GF-D8 (cell line): ENCODE data around the gene KCNN3.

Experiments
- DNase-seq: peaks from one replicate; lab custom pipeline; 2025; lab: John Stamatoyannopoulos, UW

Gene KCNN3

DNA sequence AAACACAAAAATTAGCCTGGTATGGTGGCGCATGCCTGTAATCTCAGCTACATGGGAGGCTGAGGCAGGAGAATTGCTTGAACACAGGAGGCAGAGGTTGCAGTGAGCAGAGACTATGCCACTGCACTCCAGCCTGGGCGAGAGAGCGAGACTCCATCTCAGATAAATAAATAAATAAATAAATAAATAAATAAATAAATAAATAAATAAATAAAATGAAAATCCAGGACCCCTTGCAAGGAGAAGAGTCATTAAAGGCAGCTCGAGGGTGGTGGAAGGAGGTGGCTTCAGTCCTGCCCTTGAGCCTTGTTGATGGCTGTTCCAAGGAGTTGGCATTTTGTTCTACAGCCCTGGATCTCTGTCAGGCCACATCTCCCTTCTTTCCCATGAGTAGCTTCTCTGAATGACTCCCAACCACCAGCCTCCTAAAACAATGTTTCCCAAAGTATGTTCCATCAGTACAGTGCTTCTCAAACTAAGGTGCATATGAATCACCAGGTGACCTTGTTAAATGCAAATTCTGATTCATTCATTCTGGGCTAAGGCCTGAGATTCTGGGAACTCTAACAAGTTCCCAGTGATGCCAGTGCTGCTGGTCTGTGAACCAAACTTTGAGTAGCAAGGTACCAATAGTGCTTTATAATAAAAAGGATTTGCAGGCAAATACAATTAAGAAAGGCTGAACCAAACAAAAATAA lies 99.0 kb downstream of the KCNN3 start:
- no peak for DNase-seq

DNA sequence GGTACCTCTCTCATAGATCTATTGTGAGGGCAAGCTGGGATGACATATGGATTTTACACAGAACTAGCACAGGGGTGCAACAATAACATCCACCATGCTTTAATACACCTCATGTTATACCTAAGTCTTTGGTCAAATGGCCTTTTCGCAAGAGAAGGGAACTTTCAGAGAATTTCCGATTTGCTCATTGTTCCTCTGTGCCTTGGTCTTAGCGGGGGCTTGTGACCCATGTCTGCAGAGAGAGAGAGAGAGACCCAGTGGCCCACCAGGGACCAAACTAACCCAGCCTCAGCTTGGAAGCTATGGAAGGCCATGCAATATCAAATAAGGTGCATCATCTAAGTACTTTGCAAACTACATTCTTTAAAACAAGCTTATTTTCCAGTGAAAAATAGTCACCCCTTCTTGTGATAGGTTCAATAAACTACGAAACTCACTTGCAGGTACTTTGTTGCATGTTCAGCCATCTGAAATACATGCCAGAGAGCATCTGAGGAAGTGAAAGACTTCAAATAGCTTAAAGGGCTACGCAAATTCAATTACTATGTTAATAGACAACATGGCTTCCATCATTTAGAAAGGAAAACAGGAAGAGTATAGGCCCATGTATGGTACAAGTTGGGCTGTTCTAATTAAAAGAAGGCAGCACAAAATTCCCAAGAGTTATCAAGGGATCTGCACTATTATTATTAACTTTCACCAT lies 100.7 kb downstream of the KCNN3 start:
- no peak for DNase-seq

DNA sequence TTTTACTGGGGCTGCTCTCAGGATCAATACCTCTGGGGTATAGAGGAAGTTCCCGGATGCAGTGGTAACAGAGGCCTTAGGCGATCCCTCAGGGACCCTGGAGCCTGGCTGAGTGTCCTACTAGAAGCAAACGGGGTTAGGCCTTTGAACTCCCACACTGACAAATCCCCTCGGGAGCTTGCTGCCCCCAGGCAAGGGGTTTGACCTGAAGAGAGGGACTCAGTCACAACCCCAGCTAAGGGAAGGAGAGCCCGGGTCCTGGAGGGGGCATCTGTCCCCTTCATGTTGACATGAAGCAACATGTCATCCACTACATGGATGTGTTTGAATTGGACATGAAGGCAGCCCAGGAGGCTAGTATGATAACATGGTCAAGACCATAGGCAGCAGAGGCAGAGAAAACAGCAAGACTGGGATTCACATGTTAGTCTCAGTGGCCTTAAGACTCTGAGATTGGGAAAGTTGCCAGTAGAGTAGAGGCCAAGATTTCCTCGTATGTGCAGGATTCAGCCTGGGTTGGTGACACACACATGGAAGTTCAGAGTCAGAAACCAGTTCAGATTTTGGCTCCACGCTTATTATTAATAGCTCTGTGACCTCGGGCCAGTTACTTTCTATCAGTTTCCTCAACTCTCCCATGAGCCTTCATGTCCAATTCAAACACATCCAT lies 101.5 kb downstream of the KCNN3 start:
- no peak for DNase-seq

DNA sequence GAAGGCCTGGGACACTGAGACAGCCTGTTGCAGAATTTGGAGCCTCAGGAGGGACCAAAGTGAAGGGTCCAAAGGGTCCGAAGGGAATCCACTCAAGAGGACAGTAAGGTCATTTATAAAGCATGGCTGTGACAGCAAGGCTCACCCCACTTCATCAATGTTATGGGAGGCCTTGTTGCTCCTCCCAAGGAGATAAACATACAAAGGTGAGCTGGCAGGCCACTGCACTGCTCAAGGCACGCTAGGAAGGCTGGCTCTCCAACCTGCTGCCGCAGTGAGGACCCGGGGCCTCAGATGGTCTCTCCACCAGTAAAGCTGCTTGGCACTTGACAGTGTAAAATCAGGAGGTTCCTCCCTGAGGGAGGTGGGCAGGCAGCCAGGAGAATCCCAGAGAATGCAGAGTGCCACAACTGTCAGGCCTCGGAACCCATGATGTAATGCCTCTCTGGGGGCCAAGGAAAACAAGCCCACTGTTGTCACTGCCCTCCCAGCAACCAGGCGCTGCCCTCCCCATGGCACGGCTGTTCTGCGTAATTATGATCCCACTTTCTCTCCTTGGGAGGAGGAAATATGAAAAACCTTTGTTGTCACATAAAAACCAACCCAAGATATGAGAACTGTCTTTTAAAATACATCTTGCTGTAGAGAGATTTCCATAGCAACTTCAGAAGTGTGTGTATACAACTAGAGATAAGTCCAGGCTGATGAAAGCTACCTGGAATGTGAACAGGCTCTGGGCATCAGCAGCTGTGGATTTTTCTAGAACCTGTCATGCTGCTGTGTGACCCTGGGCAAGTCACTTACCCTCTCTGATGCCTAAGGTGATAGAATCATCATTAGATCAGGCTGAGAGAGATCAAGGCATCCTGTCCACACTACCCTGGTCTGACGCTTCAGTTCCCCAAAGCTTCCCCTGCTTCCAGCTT lies 102.5 kb downstream of the KCNN3 start:
- DNase-seq: no peak

DNA sequence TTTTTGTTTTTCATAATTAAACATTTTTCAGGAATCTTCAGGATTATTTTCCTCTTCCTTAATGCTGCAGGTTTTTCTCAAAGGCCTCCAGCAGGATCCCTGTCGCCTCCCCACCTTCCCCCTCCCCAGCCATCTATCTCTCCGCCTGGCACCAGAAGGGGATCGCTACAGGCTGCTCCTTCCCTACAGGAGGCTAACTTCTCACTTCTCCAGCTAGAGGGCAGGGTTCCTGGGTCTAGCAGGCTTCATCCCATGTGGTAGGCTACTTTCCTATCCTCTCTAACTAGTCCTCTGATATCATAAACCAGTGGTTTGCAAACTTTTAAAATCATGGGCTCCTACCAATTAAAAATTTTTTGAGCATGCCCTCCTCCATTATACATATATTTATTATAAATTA lies 104.1 kb downstream of the KCNN3 start:
- DNase-seq: no peak

DNA sequence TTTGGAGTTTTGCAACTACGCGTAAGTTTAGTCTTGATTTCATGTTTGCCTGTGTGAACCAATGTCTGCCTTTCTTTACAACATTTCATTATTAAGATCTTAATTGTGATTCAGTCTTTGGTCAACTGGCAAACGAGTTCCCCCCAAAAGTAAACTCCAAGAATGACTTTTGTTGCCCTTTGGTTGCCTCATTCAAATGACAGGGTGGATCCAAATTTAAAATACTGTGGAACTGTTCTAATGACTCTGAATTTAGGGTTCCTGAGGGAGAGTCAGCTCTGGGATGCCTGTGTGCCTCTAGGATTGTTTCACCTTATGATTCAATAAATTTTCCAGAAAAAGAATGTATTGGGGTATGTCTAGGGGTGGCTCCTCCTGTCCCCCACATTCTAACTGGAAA lies 105.3 kb downstream of the KCNN3 start:
- no peak for DNase-seq

DNA sequence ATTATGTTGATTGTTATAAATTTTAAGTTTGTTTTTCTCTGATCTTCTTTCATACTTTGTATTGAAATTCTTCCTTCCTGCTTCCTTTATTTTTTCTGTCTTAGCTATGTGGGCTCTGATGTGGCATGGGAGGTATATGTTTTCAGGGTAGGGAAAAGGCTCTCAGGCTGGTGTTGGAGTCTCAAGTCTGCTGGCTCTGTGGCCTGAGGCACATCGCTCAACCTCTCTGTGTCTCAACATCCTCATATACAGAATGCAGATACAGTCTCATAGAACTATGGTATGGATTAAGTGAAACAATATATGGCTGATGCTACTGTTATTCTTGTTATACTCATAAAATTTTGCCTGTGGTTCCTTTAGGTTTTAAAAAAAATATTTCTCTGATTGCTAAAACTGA lies 105.9 kb downstream of the KCNN3 start:
- DNase-seq: no peak

DNA sequence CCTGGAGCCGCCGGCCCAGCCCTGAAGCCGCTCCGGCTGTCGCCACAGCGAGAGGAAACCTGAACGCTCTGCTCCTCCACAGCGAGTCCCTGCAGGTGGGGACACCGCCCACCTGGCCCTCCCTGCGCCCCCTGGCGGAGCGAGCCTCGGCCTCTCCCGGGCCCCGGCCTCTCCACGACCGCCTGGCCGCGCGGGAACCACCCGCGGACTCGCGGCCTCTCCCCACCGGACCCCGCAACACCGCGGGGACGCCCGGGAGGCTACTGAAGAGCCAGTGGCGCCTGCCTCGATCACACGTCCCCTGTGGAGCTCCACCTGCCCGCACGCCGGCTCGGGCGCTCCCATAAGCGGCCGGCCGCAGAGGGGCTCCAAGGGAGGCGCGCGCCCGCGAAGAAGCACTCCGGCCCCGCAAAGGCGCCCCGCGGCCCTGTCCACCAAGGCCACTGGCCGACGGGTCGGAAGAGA lies 109.6 kb downstream of the KCNN3 start:
- no peak for DNase-seq

DNA sequence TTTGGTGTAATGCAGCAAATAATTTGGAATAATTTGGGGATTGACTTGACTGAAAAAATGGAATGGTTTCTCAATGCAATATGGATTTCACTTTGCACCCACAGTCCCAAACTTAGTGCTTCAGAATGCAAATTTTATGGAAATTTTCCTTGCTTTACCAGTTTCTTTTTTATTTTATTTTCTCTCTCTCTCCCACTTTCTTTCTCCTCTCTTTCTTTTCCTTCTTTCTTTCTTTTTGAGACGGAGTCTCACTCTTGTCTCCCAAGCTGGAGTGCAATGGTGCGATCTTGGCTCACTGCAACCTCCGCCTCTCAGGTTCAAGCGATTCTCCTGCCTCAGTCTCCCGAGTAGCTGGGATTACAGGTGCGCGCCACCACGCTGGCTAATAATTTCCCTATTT lies 110.3 kb downstream of the KCNN3 start:
- no peak for DNase-seq

DNA sequence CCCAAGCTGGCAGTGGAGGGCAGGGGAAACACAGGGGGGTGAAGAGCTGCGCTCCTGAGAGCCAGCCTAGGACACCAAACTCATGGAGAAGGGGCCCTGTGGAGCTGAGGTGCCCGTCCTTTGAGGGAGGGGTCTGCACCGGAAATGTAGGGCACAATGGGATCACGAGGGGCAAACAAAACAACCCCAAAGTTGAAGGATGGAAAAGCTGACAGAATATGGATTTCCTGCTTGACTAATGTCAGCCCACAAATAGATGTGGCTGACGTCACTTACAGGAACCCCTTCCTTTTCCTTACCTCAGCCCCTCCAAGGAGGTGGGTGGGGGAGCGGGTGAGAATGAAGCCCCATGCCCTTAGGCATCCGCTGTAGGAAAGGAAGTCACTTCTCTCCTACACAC lies 110.9 kb downstream of the KCNN3 start:
- no peak for DNase-seq

DNA sequence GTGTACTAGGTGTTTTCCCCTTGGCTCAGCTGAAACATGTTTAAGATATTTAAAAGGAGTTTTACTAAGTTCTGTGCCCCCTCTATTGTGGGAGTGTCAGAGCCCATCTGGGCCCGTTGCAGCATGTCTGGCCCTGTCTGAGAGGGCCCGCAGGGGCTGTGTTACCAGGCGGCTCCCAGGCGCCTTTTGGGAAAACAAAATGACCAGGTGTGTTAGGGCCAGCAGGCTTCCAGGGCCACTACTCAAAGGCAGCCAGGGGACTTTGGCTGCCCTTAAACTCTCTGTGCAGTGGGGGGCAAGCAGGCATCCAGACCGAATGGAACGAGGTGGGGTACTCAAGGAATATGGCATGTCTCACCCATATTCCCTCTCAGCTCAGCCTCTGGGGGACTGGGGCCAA lies 111.7 kb downstream of the KCNN3 start:
- no peak for DNase-seq

DNA sequence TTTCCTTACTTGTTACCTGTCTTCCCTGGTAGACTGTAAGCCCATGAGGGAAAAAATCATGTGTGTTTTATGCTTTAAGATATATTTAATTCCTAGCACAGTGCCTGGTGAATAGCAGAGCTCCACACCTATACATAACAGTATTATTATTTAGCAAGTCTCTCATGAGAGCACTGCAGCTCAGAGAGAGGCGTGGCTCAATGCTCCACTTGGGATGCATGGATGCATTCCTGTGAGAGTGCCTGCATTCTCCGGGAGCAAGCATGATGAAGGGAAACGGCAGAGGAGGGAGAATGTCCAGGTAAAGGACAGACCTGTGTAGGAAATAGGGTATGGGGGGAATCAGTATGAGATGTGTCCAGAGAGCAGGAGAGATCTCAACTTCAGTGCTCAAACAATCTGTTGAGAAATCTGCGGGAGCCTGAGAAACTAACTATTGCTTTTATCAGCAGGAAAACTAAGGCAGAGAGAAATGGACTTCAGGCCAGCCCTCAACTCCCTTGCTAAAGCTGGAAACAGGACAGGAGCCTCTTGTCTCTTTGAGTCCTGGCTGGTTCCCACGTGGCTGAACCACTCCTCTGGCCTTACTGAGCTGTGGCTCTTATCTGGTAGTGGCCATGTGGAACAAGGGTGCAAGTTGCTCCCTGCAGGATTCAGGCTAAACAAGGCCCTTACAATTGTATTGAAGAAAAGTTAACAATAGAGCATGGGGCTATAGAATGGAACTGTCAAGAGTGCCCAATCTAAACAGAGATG lies 113.1 kb downstream of the KCNN3 start:
- DNase-seq: no peak

DNA sequence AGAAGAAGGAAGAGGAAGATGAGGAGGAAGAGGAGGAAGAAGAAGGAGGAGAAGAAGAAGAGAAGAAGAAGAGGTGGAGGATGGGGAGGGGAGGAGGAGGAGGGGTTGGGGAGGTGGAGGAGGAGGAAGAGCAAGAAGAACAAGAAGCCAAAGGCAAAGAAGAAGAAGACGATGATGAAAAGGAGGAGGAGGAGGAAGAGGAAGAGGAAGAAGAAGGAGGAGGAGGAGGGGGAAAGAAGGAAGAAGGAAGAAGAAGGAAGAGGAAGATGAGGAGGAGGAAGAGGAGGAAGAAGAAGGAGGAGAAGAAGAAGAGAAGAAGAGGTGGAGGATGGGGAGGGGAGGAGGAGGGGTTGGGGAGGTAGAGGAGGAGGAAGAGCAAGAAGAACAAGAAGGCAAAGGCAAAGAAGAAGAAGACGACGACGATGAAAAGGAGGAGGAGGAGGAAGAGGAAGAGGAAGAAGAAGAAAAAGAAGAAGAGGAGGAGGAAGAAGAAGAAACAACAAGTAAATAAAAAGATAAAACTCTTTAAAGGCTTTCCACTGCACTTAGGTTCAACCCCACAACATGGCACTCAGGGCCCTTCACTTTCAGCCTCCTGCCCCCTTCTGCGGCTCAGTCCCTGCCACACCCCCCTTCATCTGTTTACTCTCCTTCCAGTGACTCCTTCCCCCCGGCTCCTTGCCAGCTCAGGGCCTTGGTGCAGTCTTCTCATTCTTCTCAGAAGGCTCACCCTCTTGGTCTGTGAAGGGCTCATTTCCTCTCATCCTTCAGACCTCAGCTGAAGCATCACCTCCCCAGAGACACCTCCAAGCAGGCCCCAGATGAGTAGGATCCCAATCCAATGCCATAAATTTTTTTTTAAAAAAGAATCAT lies 114.0 kb downstream of the KCNN3 start:
- no peak for DNase-seq

DNA sequence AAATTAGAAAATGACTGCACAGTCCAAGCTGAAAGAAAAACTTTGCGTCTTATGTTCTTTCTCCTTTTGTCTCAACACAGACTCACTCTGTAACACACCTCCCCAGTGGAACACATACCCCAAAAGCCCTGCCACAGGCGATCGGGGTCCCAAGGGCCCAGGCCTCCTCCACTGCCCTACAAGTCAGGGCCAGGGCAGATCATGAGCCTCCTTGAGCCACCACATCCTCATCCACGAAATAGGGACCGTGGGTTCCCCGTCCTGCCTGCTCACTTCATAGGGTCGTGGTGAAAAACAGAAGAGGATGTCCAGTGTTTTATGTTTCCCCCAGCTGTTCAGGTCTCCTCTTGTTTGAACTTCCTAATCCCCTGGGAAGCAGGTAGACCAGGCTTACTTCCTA lies 116.7 kb downstream of the KCNN3 start:
- no peak for DNase-seq

DNA sequence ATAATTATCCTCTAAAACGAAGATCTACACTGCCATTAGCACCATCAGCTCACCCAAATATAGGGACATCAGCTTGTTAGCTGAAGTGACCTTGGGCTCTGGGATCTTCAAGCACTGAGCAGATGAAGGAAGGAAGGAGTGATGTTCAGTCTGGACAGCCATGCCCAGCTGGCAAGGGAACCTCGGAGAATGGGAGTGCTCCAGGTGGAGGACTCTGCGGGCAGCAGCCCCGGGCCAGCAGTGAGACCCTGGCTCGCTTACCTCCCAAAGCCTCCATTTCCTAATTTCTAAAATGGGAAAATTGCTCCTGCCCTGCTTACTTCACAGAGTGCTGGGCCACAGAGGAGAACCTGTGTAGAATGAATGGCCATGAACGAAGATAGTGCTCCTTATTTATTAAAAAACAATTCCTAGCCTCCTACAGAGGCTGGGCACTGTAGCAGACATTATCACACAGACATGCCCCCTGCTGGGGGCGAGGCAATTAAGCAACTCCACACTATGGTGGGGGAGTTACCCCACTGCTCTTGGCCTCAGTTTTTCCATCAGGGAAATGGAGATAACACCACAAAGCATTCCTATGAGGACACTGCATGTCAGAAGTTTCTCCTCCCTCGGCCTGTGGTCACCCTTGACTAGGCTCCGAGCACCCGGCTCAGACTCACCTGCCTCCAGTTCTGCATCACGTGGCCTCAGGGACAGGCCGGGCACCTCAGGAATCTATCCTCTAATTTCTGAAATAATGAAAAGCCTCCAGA lies 117.6 kb downstream of the KCNN3 start:
- no peak for DNase-seq

DNA sequence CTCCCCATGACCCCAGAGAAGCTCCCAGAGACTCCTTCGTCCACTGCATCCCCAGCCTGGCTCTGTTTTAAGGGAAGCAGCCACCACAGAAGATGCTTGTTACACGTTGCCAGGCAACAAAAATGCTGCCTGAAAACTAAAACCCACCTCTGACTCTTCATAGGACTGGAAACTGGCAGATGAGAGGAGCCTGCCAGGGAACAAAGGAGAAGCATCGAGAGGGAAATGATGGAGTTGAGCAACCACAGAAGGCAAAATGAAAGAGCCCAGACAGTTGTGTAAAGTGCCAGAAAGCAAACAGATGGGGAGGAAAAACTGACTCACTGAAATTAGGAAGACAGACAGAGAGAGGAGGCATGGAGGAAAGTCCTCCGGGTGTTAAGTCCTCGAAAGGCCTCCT lies 118.4 kb downstream of the KCNN3 start:
- peak; percentile 12 for DNase-seq

DNA sequence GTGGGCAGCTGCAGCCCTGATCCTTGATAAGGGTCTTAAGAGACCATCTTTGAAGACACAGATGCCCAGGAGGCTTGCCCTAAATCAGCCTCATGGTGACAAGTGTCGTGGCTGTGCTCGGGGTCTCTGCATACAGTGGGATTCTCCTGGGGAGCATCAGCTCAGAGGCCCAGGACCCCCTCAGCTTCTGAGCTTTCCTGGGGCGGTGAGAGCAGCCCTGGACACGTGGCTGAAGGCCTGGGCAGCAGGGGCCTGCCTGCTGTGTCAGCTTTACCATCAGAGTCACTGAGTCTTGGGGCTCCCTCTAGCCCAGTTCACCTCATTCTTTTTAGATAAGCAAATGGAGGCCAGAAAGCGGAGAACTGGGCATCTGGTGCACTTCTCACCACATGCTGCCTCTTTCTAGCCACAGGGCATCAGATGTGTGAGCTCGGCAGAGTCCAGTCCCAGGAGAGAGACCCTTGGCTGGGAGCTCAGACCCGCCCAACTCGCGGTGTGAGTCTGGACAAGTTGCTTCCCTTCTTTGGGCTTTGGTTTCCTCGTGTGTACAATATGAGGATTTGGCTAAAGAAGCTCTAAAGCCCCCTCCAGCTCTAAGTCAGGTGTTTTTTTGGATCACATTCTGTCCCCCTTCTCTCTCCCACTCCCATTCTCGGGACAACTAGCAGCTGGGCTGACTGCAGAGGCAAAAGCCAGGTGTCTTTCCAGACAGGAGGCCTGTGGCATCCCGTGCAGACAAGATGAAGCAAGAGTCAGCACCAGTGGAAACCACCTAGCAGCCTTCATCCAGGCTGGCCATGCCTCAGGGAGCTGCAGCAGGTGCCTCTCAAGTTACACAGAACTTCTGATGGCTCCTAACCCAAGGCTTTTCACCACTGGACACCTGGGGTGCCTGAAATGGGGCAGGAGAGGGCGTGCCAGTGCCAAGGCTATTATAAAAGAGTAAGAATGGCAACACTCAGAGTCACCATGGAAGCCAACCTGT lies 119.1 kb downstream of the KCNN3 start:
- no peak for DNase-seq

DNA sequence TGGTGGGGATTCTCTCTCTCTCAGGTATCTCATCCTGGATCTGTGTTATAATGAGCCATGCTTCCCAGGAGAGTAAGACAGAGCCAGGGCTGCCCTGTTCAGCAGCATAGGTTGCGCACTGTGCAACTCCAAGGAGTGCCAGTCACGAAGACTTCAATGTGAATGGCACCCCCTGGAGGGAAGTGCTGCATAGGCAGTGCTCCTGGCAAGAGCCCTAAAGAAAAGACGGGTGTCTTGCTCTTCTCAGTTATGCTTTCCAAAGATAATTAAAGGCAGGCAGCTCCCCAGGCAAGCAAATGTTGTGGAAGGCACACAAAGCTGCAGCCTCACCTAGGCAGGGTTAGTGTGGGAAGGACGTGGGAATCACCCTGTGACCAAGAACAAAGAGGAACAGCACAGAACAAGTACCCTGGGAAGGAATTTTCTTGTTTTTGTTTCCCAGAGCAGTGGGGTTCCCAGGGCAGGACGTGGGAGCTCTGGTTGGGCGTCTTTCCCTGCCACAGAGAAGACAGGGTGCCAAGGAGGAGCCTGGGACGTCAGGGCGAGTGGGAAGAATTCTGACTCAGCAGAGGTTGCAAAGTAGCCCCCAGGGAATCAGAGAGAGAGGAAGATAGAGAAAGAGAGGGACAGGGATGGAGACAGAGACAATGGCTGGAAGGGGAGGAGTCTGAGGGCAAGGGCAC lies 120.9 kb downstream of the KCNN3 start:
- no peak for DNase-seq
